ENCODE results near the gene ETFA. TPM values are rescaled to one million over a fixed set of nuclear protein-coding genes. Genes with fewer than 3 reads are reported as not detected.

ETFA gene
- total and polyA plus RNA-seq, 9 of the 15 experiments (the other 6 are each of a cell fraction or from before 2014, with no cell fraction given): 130 to 543 (median 232) TPM

DNA sequence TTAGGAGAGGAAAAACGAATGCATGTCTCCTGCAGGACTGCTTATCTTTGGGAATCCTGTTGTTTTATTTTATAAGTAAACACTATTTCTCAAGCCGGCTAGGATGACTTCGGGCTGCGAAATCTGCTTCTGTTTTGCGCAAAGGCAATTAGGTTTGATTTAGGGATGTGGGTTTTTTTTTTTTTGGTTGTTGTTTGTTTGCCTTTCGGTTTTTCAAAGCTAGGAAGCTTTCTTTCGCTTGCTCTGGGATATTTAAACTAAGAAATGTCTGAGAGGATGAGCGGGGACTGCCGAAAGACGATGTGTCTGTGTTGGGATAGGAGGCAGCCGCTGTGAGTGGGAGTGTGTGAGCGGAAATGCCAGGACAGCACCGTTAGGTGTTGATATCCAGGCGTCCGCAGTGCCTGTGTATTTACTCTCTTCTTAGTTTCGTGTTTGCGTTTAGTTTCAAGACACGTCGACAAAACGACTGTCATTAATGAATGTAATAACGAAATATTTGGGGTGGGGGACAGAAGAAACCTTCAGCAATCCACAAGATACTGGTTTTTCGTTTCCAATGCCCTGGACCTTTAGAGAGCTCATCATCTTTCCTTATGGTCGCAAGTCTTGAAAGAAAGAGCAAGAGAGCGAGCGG, 25.9 kb upstream of the ETFA start (continued):
- no peak for TF ChIP-seq PBX2 (CRISPR knock-in tag; IDR thresholded peaks at IDR 0.05; ENCODE audit: low read depth)
- TF ChIP-seq PBX2 (tag; conservative IDR thresholded peaks at IDR 0.05; ENCODE audit: low read depth): peak; percentile 10; the same call in 1 of the 2 replicates
- no peak for TF ChIP-seq E2F5 (CRISPR knock-in tag; IDR thresholded peaks at IDR 0.05)
- no peak; the same call in 1 of the 2 replicates for TF ChIP-seq MAFF (IDR thresholded peaks at IDR 0.05; ENCODE audit: low read length)
- no peak for TF ChIP-seq EWSR1 (IDR thresholded peaks at IDR 0.05; ENCODE audit: borderline replicate concordance, low read depth, partially characterized antibody)
- TF ChIP-seq, protein P1, sequence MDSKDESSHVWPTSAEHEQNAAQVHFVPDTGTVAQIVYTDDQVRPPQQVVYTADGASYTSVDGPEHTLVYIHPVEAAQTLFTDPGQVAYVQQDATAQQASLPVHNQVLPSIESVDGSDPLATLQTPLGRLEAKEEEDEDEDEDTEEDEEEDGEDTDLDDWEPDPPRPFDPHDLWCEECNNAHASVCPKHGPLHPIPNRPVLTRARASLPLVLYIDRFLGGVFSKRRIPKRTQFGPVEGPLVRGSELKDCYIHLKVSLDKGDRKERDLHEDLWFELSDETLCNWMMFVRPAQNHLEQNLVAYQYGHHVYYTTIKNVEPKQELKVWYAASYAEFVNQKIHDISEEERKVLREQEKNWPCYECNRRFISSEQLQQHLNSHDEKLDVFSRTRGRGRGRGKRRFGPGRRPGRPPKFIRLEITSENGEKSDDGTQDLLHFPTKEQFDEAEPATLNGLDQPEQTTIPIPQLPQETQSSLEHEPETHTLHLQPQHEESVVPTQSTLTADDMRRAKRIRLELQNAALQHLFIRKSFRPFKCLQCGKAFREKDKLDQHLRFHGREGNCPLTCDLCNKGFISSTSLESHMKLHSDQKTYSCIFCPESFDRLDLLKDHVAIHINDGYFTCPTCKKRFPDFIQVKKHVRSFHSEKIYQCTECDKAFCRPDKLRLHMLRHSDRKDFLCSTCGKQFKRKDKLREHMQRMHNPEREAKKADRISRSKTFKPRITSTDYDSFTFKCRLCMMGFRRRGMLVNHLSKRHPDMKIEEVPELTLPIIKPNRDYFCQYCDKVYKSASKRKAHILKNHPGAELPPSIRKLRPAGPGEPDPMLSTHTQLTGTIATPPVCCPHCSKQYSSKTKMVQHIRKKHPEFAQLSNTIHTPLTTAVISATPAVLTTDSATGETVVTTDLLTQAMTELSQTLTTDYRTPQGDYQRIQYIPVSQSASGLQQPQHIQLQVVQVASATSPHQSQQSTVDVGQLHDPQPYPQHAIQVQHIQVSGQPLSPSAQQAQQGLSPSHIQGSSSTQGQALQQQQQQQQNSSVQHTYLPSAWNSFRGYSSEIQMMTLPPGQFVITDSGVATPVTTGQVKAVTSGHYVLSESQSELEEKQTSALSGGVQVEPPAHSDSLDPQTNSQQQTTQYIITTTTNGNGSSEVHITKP (IDR thresholded peaks at IDR 0.05; ENCODE audit: partially characterized antibody): no peak
- TF ChIP-seq ZNF274 (IDR thresholded peaks at IDR 0.05; ENCODE audit: borderline replicate concordance, low read depth, low read length): no peak
- TF ChIP-seq LEF1 (IDR thresholded peaks at IDR 0.05): 0 out of 2 replicates have a peak, but pooled peaks have one; percentile 18
- TF ChIP-seq ZNF347 (CRISPR knock-in tag; IDR thresholded peaks at IDR 0.05; ENCODE audit: low read depth): no peak
- TF ChIP-seq PHF20 (IDR thresholded peaks at IDR 0.05; ENCODE audit: partially characterized antibody): no peak
- no peak for TF ChIP-seq CAMTA2 (CRISPR knock-in tag; conservative IDR thresholded peaks at IDR 0.05)
- TF ChIP-seq, protein P2, sequence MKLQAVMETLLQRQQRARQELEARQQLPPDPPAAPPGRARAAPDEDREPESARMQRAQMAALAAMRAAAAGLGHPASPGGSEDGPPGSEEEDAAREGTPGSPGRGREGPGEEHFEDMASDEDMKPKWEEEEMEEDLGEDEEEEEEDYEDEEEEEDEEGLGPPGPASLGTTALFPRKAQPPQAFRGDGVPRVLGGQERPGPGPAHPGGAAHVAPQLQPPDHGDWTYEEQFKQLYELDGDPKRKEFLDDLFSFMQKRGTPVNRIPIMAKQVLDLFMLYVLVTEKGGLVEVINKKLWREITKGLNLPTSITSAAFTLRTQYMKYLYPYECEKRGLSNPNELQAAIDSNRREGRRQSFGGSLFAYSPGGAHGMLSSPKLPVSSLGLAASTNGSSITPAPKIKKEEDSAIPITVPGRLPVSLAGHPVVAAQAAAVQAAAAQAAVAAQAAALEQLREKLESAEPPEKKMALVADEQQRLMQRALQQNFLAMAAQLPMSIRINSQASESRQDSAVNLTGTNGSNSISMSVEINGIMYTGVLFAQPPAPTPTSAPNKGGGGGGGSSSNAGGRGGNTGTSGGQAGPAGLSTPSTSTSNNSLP (IDR thresholded peaks at IDR 0.05; ENCODE audit: borderline replicate concordance, low read depth, low read length): no peak
- TF ChIP-seq ATF7 (IDR thresholded peaks at IDR 0.05): no peak
- TF ChIP-seq ZNF696 (CRISPR knock-in tag; conservative IDR thresholded peaks at IDR 0.05): no peak
- TF ChIP-seq U2AF2 (optimal IDR thresholded peaks at IDR 0.05; ENCODE audit: low read depth, low read length): no peak
- TF ChIP-seq ZNF785 (CRISPR knock-in tag; IDR thresholded peaks at IDR 0.05): no peak
- TF ChIP-seq, protein P3, sequence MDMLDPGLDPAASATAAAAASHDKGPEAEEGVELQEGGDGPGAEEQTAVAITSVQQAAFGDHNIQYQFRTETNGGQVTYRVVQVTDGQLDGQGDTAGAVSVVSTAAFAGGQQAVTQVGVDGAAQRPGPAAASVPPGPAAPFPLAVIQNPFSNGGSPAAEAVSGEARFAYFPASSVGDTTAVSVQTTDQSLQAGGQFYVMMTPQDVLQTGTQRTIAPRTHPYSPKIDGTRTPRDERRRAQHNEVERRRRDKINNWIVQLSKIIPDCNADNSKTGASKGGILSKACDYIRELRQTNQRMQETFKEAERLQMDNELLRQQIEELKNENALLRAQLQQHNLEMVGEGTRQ (CRISPR knock-in tag; IDR thresholded peaks at IDR 0.05): no peak
- no peak for TF ChIP-seq RFX1 (IDR thresholded peaks at IDR 0.05)
